Ishikawa (cell line): ENCODE data around the gene ADIG.

Experiments used
- CEBPB ChIP-seq: IDR thresholded peaks from 2 replicates; pipeline ENCODE4 v1.6.1; 2012
- CREB1 ChIP-seq: IDR thresholded peaks from 2 replicates; pipeline ENCODE4 v1.6.1; 2012; ENCODE audit warnings: low read depth
- EGR1 ChIP-seq: IDR thresholded peaks from 2 replicates; pipeline ENCODE4 v1.6.1; 2012
- EP300 ChIP-seq: IDR thresholded peaks from 2 replicates; pipeline ENCODE4 v1.6.1; 2012; ENCODE audit warnings: borderline replicate concordance
- FOXM1 ChIP-seq: IDR thresholded peaks from 2 replicates; pipeline ENCODE4 v1.6.1; 2012; ENCODE audit warnings: low read depth, borderline replicate concordance
- NFIC ChIP-seq: IDR thresholded peaks from 2 replicates; pipeline ENCODE4 v1.6.1; 2012
- RAD21 ChIP-seq: IDR thresholded peaks from 2 replicates; pipeline ENCODE4 v1.6.1; 2012; ENCODE audit warnings: low read depth
- REST ChIP-seq: IDR thresholded peaks from 2 replicates; pipeline ENCODE4 v1.6.1; 2012; ENCODE audit warnings: low read depth, mild to moderate bottlenecking
- TAF1 ChIP-seq: IDR thresholded peaks from 2 replicates; pipeline ENCODE4 v1.6.1; 2012; ENCODE audit warnings: low read depth, mild to moderate bottlenecking
- TCF12 ChIP-seq: IDR thresholded peaks from 2 replicates; pipeline ENCODE4 v1.6.1; 2012; ENCODE audit warnings: low read depth
- YY1 ChIP-seq: IDR thresholded peaks from 2 replicates; pipeline ENCODE4 v1.6.1; 2012; ENCODE audit warnings: low read depth
- ZBTB7A ChIP-seq: IDR thresholded peaks from 2 replicates; pipeline ENCODE4 v1.6.1; 2012; ENCODE audit warnings: low read depth
- TF ChIP-seq, protein P1 (sequence below): IDR thresholded peaks from 2 replicates; pipeline ENCODE4 v1.6.1; 2012
- TF ChIP-seq, protein P2 (sequence below): IDR thresholded peaks from 2 replicates; pipeline ENCODE4 v1.6.1; 2012

- TF ChIP-seq RAD21 (no peak), EP300 (no peak), REST (no peak), YY1 (no peak), TAF1 (no peak), TCF12 (no peak), CEBPB (no peak), FOXM1 (no peak), ZBTB7A (no peak), EGR1 (no peak), NFIC (no peak), CREB1 (no peak)
- TF ChIP-seq, protein P1, sequence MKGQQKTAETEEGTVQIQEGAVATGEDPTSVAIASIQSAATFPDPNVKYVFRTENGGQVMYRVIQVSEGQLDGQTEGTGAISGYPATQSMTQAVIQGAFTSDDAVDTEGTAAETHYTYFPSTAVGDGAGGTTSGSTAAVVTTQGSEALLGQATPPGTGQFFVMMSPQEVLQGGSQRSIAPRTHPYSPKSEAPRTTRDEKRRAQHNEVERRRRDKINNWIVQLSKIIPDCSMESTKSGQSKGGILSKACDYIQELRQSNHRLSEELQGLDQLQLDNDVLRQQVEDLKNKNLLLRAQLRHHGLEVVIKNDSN = no peak
- TF ChIP-seq, protein P2, sequence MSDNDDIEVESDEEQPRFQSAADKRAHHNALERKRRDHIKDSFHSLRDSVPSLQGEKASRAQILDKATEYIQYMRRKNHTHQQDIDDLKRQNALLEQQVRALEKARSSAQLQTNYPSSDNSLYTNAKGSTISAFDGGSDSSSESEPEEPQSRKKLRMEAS = no peak
Measured at GRCh38 chr20:38590676-38591473, 9.9 kb downstream of the ADIG start.
